Mucosa of stomach (tissue), 1 donor: Measurements from ENCODE around the gene STAM.

ENCODE experiments used
- H3K27me3 ChIP-seq: one replicate; pipeline ENCODE4 v1.7.0; 2013; ENCODE audit warnings: mild to moderate bottlenecking, low read length; ENCODE audit not compliant: control insufficient read depth, insufficient read depth
- H3K36me3 ChIP-seq: one replicate; pipeline ENCODE4 v1.7.0; 2013; ENCODE audit warnings: low read length; ENCODE audit not compliant: control insufficient read depth, insufficient read depth
- H3K4me1 ChIP-seq: one replicate; pipeline ENCODE4 v1.7.0; 2013; ENCODE audit warnings: mild to moderate bottlenecking, low read length; ENCODE audit not compliant: control insufficient read depth, insufficient read depth
- H3K4me3 ChIP-seq: one replicate; pipeline ENCODE4 v1.7.0; 2013; ENCODE audit warnings: low read length
- H3K9ac ChIP-seq: one replicate; pipeline ENCODE4 v1.7.0; 2013; ENCODE audit warnings: mild to moderate bottlenecking, low read length, moderate library complexity
- H3K9me3 ChIP-seq: one replicate; pipeline ENCODE4 v1.7.0; 2013; ENCODE audit warnings: mild to moderate bottlenecking, low read length, moderate library complexity; ENCODE audit not compliant: control insufficient read depth
- donor health status: Pancreatic carcinoma.

Gene STAM

DNA sequence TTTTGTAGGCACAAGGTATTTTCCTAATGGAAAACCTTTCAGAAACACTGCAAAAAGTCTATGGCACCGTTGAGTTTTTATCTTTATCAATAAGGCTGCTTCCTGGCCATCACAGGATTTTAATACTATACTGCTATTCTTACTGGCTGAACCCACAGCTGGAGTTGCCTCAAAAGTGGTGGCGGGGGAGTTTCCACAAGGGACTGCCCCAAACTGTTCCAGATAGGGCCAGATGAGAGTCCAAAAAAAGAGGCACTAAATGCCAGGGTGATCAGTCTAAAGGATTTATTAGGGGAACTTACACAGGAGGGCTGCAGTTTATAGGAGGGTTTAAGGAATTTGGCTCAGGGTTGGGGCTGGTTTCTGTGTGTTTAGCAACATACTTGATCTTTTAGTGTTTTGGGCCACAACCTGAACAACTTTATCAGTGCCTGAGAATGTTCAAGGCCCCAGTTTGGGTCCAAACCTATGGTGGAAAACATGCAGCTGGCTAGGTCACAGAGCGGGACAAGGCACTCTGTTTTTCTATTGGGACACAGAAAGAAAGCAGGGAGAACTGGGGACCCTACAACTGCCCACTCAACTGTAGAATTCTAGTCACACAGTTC, 41.4 kb downstream of the STAM start:
- H3K36me3 ChIP-seq: no peaks in the 10 kb centered on the region
- H3K9ac ChIP-seq: no peak overlapping the region
- H3K27me3 ChIP-seq: no peaks in the 10 kb centered on the region
- H3K4me3 ChIP-seq: no peak overlapping the region
- H3K4me1 ChIP-seq: no peaks in the 10 kb centered on the region
- no peaks in the 10 kb centered on the region for H3K9me3 ChIP-seq

GRCh38 chr10:17687117-17687831, 43.3 kb downstream of the STAM start:
- Histone ChIP-seq H3K4me1 (no peaks in the 10 kb centered on the region), H3K9me3 (no peaks in the 10 kb centered on the region), H3K9ac (no peak overlapping the region), H3K27me3 (no peaks in the 10 kb centered on the region), H3K36me3 (no peaks in the 10 kb centered on the region), H3K4me3 (no peak overlapping the region)

GRCh38 chr10:17689137-17689536, 45.2 kb downstream of the STAM start:
- Histone ChIP-seq H3K4me1 (no peaks in the 10 kb centered on the region), H3K4me3 (no peak overlapping the region), H3K36me3 (no peaks in the 10 kb centered on the region), H3K9me3 (no peaks in the 10 kb centered on the region), H3K9ac (no peak overlapping the region), H3K27me3 (no peaks in the 10 kb centered on the region)

DNA sequence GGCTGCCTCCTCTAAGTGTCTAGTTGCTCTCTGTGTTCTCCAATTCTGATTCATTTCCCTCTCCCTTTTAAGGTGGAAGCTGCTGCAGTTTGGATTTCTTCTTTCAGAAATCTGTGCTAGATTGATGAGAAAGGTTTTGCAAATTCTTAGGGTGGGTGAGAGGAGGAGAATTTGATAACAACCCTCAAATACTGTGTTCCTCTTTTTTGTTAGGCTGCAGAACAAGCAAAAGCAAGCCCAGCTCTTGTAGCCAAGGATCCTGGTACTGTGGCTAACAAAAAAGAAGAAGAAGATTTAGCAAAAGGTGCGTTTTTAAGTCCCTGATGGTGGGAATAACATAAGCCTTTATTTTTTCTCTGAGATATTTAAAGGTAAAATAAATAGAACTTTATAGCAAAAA, 49.1 kb downstream of the STAM start:
- H3K9ac ChIP-seq: no peak overlapping the region
- no peaks in the 10 kb centered on the region for H3K27me3 ChIP-seq
- no peak overlapping the region for H3K4me3 ChIP-seq
- H3K9me3 ChIP-seq: no peaks in the 10 kb centered on the region
- no peaks in the 10 kb centered on the region for H3K36me3 ChIP-seq
- H3K4me1 ChIP-seq: no peaks in the 10 kb centered on the region

- Histone ChIP-seq H3K36me3 (no peaks in the 10 kb centered on the region), H3K4me1 (no peaks in the 10 kb centered on the region), H3K4me3 (no peak overlapping the region), H3K27me3 (no peaks in the 10 kb centered on the region), H3K9me3 (no peaks in the 10 kb centered on the region), H3K9ac (no peak overlapping the region)
Measured at GRCh38 chr10:17698696-17699095, 54.7 kb downstream of the STAM start.

- Histone ChIP-seq H3K9me3 (no peaks in the 10 kb centered on the region), H3K27me3 (no peaks in the 10 kb centered on the region), H3K4me1 (no peaks in the 10 kb centered on the region), H3K36me3 (no peaks in the 10 kb centered on the region), H3K9ac (no peak overlapping the region), H3K4me3 (no peak overlapping the region)
Measured at GRCh38 chr10:17701301-17701700, 57.4 kb downstream of the STAM start.

DNA sequence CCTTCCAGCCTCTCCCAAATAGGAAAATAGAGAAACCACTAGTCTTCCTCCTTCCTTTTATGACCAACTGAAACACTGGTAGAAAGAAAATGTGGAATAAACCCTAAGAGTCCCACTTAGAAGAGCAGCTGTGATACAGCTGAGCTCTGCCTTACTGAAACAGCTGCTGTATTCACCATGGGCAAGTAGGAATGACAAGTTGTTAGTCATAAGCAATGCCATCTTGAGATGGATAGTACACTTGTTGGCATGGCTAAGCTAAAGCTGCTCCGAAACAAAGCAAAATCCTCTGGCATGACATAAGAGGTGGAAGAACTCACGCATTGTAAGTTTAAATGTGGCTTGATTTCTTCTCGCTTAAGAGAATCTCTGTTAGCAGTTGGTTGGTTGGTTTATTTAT, 59.8 kb downstream of the STAM start:
- Histone ChIP-seq H3K9ac (no peak overlapping the region), H3K9me3 (no peaks in the 10 kb centered on the region), H3K4me3 (no peak overlapping the region), H3K27me3 (no peaks in the 10 kb centered on the region), H3K4me1 (no peaks in the 10 kb centered on the region), H3K36me3 (no peaks in the 10 kb centered on the region)

- Histone ChIP-seq H3K4me3 (no peak overlapping the region), H3K36me3 (no peaks in the 10 kb centered on the region), H3K4me1 (no peaks in the 10 kb centered on the region), H3K9me3 (no peaks in the 10 kb centered on the region), H3K9ac (no peak overlapping the region), H3K27me3 (no peaks in the 10 kb centered on the region)
Measured at GRCh38 chr10:17708821-17709220, 64.9 kb downstream of the STAM start.

- no peak overlapping the region for H3K4me3 ChIP-seq
- H3K9ac ChIP-seq: no peak overlapping the region
- no peaks in the 10 kb centered on the region for H3K9me3 ChIP-seq
- H3K36me3 ChIP-seq: peaks cover 2% of the 10 kb centered on the region
- H3K4me1 ChIP-seq: no peaks in the 10 kb centered on the region
- H3K27me3 ChIP-seq: no peaks in the 10 kb centered on the region
Measured at GRCh38 chr10:17709492-17709891, 65.5 kb downstream of the STAM start.

- Histone ChIP-seq H3K27me3 (no peaks in the 10 kb centered on the region), H3K9ac (no peak overlapping the region), H3K4me3 (no peak overlapping the region), H3K36me3 (peaks cover 6% of the 10 kb centered on the region), H3K9me3 (no peaks in the 10 kb centered on the region), H3K4me1 (no peaks in the 10 kb centered on the region)
Measured at GRCh38 chr10:17710181-17710580, 66.2 kb downstream of the STAM start.

DNA sequence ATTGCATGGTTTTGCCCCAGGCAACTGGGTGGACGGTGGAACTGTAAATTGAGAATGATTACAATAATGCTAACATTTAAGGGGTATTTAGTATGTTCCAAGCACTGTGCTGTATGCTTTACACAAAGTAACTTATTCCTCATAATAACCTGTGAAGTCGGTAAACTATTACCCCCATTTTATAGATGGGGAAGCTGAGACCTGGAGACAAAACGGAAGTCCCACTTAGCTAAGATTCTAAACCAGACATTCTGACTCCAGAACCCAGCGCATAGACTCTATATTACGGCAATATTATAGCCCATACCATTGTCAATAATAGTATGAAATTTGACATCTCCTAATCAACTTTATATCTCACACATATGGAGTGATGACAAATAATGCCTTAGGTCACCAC, 68.1 kb downstream of the STAM start:
- Histone ChIP-seq H3K9me3 (no peaks in the 10 kb centered on the region), H3K27me3 (no peaks in the 10 kb centered on the region), H3K4me3 (no peak overlapping the region), H3K4me1 (no peaks in the 10 kb centered on the region), H3K9ac (no peak overlapping the region), H3K36me3 (peaks cover 6% of the 10 kb centered on the region)

- peaks cover 6% of the 10 kb centered on the region for H3K36me3 ChIP-seq
- no peak overlapping the region for H3K4me3 ChIP-seq
- no peaks in the 10 kb centered on the region for H3K9me3 ChIP-seq
- H3K9ac ChIP-seq: no peak overlapping the region
- no peaks in the 10 kb centered on the region for H3K4me1 ChIP-seq
- H3K27me3 ChIP-seq: no peaks in the 10 kb centered on the region
Measured at GRCh38 chr10:17712717-17713471, 68.9 kb downstream of the STAM start.
